ENCODE measurements around the gene FERMT1. TPM values are rescaled to one million over a fixed set of nuclear protein-coding genes. Genes with fewer than 3 reads are reported as not detected.

The FERMT1 gene
- polyA plus RNA-seq, 3 donors = not detected

GRCh38 chr20:6060213-6060612 lies 62.6 kb downstream of the FERMT1 start:
- H3K4me3 Mint-ChIP-seq = no peak overlapping the region
- peaks cover 0 to 4% (median 0%) of the 10 kb centered on the region in 7 donors for H3K9me3 Mint-ChIP-seq
- H3K9me3 ChIP-seq (replicated peaks in 1 of 2; ENCODE audit: control insufficient read depth in 1 of 2, insufficient read depth in 1 of 2, low read length in 2 of 2) = no peaks in the 10 kb centered on the region
- no peak for DNase-seq
- no peaks in the 10 kb centered on the region for H3K36me3 ChIP-seq (replicated peaks in 1 of 2; ENCODE audit: control insufficient read depth in 1 of 2, insufficient read depth in 2 of 2, low read length in 2 of 2)
- intact Hi-C loops (cut with micrococcal nuclease) = no loop called here
- H3K4me3 ChIP-seq (replicated peaks in 1 of 3; ENCODE audit: low read depth in 2 of 3, low read length in 3 of 3) = no peak overlapping the region
- H3K36me3 Mint-ChIP-seq = no peaks in the 10 kb centered on the region
- H3K27me3 Mint-ChIP-seq (ENCODE audit: low read depth in 3 of 3) = peaks cover 26 to 30% (median 28%) of the 10 kb centered on the region in 3 donors
- no peak overlapping the region for H3K9ac ChIP-seq (ENCODE audit: insufficient read depth, low read length, poor library complexity, severe bottlenecking)
- H2AFZ ChIP-seq (ENCODE audit: insufficient read depth, low read depth, low read length, poor library complexity, severe bottlenecking) = no peak overlapping the region
- peaks cover 6% of the 10 kb centered on the region for H3K4me1 Mint-ChIP-seq
- H3K79me2 ChIP-seq (ENCODE audit: insufficient read depth, low read length) = no peaks in the 10 kb centered on the region
- H3K4me1 ChIP-seq (ENCODE audit: control insufficient read depth in 1 of 2, insufficient read depth in 2 of 2, low read length in 2 of 2) = no peaks in the 10 kb centered on the region
- peaks cover 4 to 21% of the 10 kb centered on the region in 2 donors for H3K27me3 ChIP-seq (ENCODE audit: control insufficient read depth in 2 of 2, insufficient read depth in 2 of 2, low read length in 2 of 2)
- TF ChIP-seq CTCF (IDR thresholded peaks at IDR 0.05) = no peak
- no peak overlapping the region for H3K4me2 ChIP-seq (replicated peaks; ENCODE audit: extremely low read depth, low read length, poor library complexity, severe bottlenecking)
- H3K27ac Mint-ChIP-seq = no peak overlapping the region
- no peak overlapping the region for H3K27ac ChIP-seq (ENCODE audit: low read depth in 1 of 2, low read length in 2 of 2)
- no peaks in the 10 kb centered on the region for H4K20me1 ChIP-seq (ENCODE audit: insufficient read depth, low read length)
- no CpG with 5 or more reads among the region's 6 CpGs for WGBS (ENCODE audit: insufficient coverage)

- H3K27ac Mint-ChIP-seq = no peak overlapping the region
- no peak overlapping the region for H3K4me3 ChIP-seq (replicated peaks in 1 of 3; ENCODE audit: low read depth in 2 of 3, low read length in 3 of 3)
- H3K4me1 ChIP-seq (ENCODE audit: control insufficient read depth in 1 of 2, insufficient read depth in 2 of 2, low read length in 2 of 2) = no peaks in the 10 kb centered on the region
- no peak overlapping the region for H3K4me2 ChIP-seq (replicated peaks; ENCODE audit: extremely low read depth, low read length, poor library complexity, severe bottlenecking)
- H4K20me1 ChIP-seq (ENCODE audit: insufficient read depth, low read length) = no peaks in the 10 kb centered on the region
- intact Hi-C loops (cut with micrococcal nuclease) = no loop called here
- no peak overlapping the region for H2AFZ ChIP-seq (ENCODE audit: insufficient read depth, low read depth, low read length, poor library complexity, severe bottlenecking)
- H3K4me3 Mint-ChIP-seq = peak overlapping the region in 1 of 2 donors; percentile 41
- peaks cover 6% of the 10 kb centered on the region for H3K4me1 Mint-ChIP-seq
- H3K9ac ChIP-seq (ENCODE audit: insufficient read depth, low read length, poor library complexity, severe bottlenecking) = no peak overlapping the region
- no peak overlapping the region for H3K27ac ChIP-seq (ENCODE audit: low read depth in 1 of 2, low read length in 2 of 2)
- no peaks in the 10 kb centered on the region for H3K36me3 Mint-ChIP-seq
- no peak for TF ChIP-seq CTCF (IDR thresholded peaks at IDR 0.05)
- peaks cover 0 to 4% (median 0%) of the 10 kb centered on the region in 7 donors for H3K9me3 Mint-ChIP-seq
- 85% methylated on average over 3 of the region's 7 CpGs for WGBS (ENCODE audit: insufficient coverage)
- H3K79me2 ChIP-seq (ENCODE audit: insufficient read depth, low read length) = no peaks in the 10 kb centered on the region
- no peak for DNase-seq
- no peaks in the 10 kb centered on the region for H3K9me3 ChIP-seq (replicated peaks in 1 of 2; ENCODE audit: control insufficient read depth in 1 of 2, insufficient read depth in 1 of 2, low read length in 2 of 2)
- H3K27me3 Mint-ChIP-seq (ENCODE audit: low read depth in 3 of 3) = peaks cover 28 to 34% (median 28%) of the 10 kb centered on the region in 3 donors
- no peaks in the 10 kb centered on the region for H3K36me3 ChIP-seq (replicated peaks in 1 of 2; ENCODE audit: control insufficient read depth in 1 of 2, insufficient read depth in 2 of 2, low read length in 2 of 2)
- peaks cover 7 to 28% of the 10 kb centered on the region in 2 donors for H3K27me3 ChIP-seq (ENCODE audit: control insufficient read depth in 2 of 2, insufficient read depth in 2 of 2, low read length in 2 of 2)
Observed at GRCh38 chr20:6058684-6059295, 64.0 kb downstream of the FERMT1 start.
